Thoracic aorta (tissue), 2 donors: Measurements from ENCODE around the gene CCDC116. TPM values are rescaled to one million over a fixed set of nuclear protein-coding genes. Genes with fewer than 3 reads are reported as not detected.
"Not testable (repeated sequence)": the region's sequence is repeated elsewhere in the genome, so short reads cannot be mapped to it uniquely, and the experiment has no call there.

Source experiments
- ATAC-seq: fragments of 150-250 bp; one replicate; pipeline ENCODE4 v1.8.0; 2017; ENCODE audit warnings: low read depth; ENCODE audit not compliant: insufficient number of reproducible peaks, low FRiP score
- DNase-seq: peaks from one replicate; pipeline ENCODE4 v3.0.0-alpha.2; 2020; ENCODE audit warnings: low spot score
- H3K27ac ChIP-seq, 2 donors: fragments of 200-600 bp; sonication (generic); 1 replicate in 1 of 2; 2 replicates in 1 of 2; pipeline ENCODE4 v1.5.1; 2016; ENCODE audit warnings: mild to moderate bottlenecking in 2 of 2, moderate library complexity in 2 of 2
- H3K27me3 ChIP-seq: fragments of 200-600 bp; sonication (generic); replicated peaks from 2 replicates; pipeline ENCODE4 v1.6.0; 2016; ENCODE audit warnings: mild to moderate bottlenecking; ENCODE audit not compliant: insufficient read depth
- H3K36me3 ChIP-seq: fragments of 200-600 bp; sonication (generic); one replicate; pipeline ENCODE4 v1.5.1; 2016
- H3K4me1 ChIP-seq, 2 donors: fragments of 200-600 bp; sonication (generic); 1 replicate in 1 of 2; 2 replicates in 1 of 2; pipeline versions ENCODE4 v1.5.1 to v1.6.0; 2016; ENCODE audit warnings: low read depth in 2 of 2, mild to moderate bottlenecking in 1 of 2; ENCODE audit not compliant: control insufficient read depth in 1 of 2
- H3K4me3 ChIP-seq: fragments of 200-600 bp; sonication (generic); 2 replicates; pipeline ENCODE4 v1.5.1; 2016; ENCODE audit warnings: mild to moderate bottlenecking
- H3K9me3 ChIP-seq: fragments of 200-600 bp; sonication (generic); 2 replicates; pipeline ENCODE4 v1.5.1; 2016
- total RNA-seq, 2 donors: library from RNA; depleted of rRNA; stranded (reverse); fragments of >200 nt; gene quantifications; one replicate each; pipeline versions ENCODE4 v1.1.0 to v1.2.3, GENCODE V29; 2016
- TF ChIP-seq, protein P1 (sequence below): fragments of 200-600 bp; sonication (generic); IDR thresholded peaks from one replicate; pipeline ENCODE4 v1.5.1; 2019; ENCODE audit warnings: antibody characterized with exemption

The CCDC116 gene
- total RNA-seq, 2 donors from 2014 or later: 0.71 TPM; not detected in 1

DNA sequence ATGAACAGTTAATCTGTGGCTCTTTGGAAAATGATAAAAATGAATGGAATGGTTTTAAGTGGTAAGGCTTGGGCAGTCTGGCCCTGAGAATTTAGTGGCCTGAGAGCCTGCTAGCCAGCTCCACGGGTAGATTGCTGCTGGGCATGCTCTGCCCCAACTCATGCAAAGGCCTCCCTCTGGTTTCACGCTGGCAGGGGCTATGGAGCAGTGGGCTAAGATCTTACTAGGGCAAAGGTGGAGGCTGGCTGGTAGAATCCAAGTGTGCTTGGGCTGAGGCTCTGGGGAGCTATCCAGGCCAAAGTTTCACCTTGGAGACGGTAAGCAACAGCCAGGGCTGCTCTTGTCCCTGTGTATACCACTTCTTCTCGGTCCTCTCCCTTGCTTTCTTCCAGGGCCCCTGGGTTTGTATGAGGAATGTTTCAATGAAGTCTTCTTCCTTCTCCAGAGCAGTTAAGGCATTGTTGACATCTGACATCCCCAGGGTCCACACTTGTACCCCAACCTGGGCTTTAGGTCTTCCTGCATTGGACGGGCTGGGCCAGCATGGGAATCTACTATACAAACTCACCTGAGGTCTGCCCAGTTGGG lies 37.6 kb upstream of the CCDC116 start:
- H3K27ac ChIP-seq: no peak overlapping the region
- H3K4me1 ChIP-seq: peaks cover 16 to 51% of the 10 kb centered on the region in 2 donors
- DNase-seq (no peak), ATAC-seq (no peak)
- H3K36me3 ChIP-seq: peaks cover 15% of the 10 kb centered on the region
- no peaks in the 10 kb centered on the region for H3K9me3 ChIP-seq
- TF ChIP-seq, protein P1, sequence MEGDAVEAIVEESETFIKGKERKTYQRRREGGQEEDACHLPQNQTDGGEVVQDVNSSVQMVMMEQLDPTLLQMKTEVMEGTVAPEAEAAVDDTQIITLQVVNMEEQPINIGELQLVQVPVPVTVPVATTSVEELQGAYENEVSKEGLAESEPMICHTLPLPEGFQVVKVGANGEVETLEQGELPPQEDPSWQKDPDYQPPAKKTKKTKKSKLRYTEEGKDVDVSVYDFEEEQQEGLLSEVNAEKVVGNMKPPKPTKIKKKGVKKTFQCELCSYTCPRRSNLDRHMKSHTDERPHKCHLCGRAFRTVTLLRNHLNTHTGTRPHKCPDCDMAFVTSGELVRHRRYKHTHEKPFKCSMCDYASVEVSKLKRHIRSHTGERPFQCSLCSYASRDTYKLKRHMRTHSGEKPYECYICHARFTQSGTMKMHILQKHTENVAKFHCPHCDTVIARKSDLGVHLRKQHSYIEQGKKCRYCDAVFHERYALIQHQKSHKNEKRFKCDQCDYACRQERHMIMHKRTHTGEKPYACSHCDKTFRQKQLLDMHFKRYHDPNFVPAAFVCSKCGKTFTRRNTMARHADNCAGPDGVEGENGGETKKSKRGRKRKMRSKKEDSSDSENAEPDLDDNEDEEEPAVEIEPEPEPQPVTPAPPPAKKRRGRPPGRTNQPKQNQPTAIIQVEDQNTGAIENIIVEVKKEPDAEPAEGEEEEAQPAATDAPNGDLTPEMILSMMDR: no peak
- H3K4me3 ChIP-seq: no peak overlapping the region
- no peaks in the 10 kb centered on the region for H3K27me3 ChIP-seq

DNA sequence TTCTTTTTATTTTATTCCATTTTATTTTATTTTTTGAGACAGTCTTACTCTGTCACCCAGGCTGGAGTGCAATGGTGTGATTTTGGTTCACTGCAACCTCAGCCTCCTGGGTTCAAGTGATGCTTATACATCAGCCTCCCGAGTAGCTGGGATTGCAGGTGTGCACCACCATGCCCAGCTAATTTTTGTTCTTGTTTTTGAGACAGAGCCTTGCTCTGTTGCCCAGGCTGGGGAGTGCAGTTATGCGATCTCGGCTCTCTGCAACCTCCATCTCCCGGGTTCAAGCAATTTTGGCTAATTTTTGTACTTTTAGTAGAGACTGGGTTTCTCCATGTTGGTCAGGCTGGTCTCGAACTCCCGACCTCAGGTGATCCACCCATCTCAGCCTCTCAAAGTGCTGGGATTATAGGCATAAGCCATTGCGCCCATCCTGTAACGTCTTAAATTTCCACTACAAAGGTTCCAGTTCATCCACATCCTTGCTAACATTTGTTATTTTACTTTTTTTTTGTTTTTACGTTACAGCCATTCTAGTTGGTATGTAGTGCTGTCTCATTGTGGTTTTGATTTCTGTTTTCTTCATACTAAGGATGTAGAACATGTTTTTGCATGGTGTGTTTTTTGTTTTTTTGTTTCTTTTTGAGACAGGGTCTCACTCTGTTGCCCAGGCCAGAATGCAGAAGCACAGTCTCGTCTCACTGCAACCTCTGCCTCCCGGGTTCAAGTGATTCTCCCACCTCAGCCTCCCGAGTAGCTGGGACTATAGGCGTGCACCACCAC lies 36.0 kb upstream of the CCDC116 start:
- Histone ChIP-seq H3K36me3 (peaks cover 15% of the 10 kb centered on the region), H3K4me1 (peaks cover 1 to 39% of the 10 kb centered on the region in 2 donors)
- ATAC-seq, H3K9me3 ChIP-seq, H3K27me3 ChIP-seq, H3K27ac ChIP-seq, DNase-seq, H3K4me3 ChIP-seq: not testable (repeated sequence)

DNA sequence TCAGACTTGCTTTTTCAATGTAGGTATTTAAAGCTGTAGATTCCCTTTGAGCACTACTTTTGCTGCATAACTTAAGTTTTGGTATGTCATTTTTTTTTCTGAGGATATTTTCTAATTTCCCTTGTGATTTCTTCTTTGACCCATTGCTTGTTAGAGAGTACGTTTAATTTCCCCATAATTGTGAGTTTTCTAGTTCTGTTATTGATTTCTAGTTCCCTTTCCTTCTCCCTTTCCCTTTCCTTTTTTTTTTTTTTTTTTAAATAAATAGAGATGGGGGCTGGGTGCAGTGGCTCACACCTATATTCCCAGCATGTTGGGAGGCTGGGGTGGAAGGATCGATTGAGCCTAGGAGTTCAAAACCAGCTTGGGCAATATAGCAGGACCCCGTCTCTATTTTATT lies 34.3 kb upstream of the CCDC116 start:
- TF ChIP-seq, protein P1: no peak
- no peak for ATAC-seq

DNA sequence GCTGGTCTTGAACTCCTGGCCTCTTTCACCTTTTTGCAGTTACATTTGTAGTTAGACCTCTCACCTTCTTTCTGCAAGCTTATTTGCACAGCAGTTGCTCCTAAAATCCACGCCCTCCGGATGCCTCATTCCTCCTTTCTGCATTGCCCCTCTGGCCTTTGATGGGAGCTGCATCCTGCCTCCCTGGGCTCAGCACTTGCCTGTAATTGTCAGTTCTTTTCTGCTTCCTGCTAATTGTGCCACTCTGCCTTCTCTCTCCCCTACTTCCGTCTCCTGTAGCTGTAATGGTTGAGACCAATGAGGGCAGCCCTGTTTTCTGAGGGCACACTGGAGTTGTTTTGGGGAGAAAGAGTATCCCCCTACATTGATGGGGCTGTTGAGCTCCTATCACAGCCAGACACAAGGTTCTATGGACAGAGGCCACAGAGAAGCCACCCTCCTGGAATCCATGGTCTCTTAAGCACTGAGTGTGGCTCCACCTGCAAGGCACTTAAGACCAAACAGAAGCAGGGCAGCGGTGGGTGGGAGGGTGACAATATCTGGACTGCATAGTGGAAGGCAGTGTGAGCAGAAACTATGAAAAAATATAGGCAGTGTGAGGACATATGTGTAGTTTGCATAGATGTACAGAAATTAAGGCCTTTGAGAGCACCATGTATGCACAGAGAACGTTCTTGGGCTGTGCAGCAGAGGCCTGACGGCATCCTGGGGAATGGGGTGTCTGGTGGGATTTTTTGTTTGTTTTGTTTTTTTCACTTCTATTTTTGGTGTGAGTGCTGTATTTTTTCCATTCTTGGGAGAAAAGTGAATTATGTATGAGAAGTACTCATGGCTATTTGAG lies 33.3 kb upstream of the CCDC116 start:
- no peak for DNase-seq
- Histone ChIP-seq H3K36me3 (peaks cover under 1% of the 10 kb centered on the region), H3K9me3 (no peaks in the 10 kb centered on the region), H3K4me3 (no peak overlapping the region), H3K27ac (no peak overlapping the region), H3K4me1 (peaks cover 0 to 15% of the 10 kb centered on the region in 2 donors), H3K27me3 (no peaks in the 10 kb centered on the region)
- TF ChIP-seq, protein P1: no peak
- no peak for ATAC-seq

More for the DNA sequence above, 34.3 kb upstream of the CCDC116 start:
- Histone ChIP-seq H3K4me1 (peaks cover 0 to 21% of the 10 kb centered on the region in 2 donors), H3K36me3 (peaks cover 10% of the 10 kb centered on the region), H3K27ac (no peak overlapping the region), H3K4me3 (no peak overlapping the region), H3K9me3 (no peaks in the 10 kb centered on the region), H3K27me3 (no peaks in the 10 kb centered on the region)
- DNase-seq: no peak

DNA sequence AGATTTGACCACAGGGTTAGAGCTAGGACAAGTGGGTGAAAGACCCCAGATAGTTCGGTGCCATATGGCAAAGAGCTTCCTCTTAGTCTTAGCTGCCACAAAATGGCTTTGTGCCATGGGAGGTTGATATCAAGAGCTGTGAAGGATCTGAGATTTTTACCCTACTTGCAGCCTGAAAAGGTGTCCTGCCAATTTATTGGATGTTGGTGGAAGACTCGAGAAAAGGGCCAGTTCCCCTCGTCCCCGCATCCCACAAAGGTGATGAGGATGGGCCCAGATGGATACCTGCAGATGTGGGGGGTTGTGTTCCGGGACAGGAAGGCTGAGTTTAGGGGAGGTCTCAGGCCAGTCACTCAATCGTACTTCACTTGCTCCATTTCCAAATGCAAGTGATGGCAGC lies 30.0 kb upstream of the CCDC116 start:
- Histone ChIP-seq H3K4me1 (peaks cover 4 to 22% of the 10 kb centered on the region in 2 donors), H3K27me3 (no peaks in the 10 kb centered on the region), H3K27ac (no peak overlapping the region), H3K9me3 (no peaks in the 10 kb centered on the region), H3K4me3 (no peak overlapping the region), H3K36me3 (no peaks in the 10 kb centered on the region)
- ATAC-seq: no peak
- TF ChIP-seq, protein P1: no peak
- DNase-seq: no peak
